Loucy (cell line): ENCODE measurements around the gene CD68.

Source experiments
- EZH2phosphoT487 ChIP-seq: fragments of 200-600 bp; IDR thresholded peaks from 2 replicates; pipeline ENCODE4 v1.6.1; 2018; ENCODE audit warnings: antibody characterized with exemption, mild to moderate bottlenecking, moderate library complexity, borderline replicate concordance
- TF ChIP-seq, protein P1 (sequence below): fragments of 200-600 bp; sonication (generic); conservative IDR thresholded peaks from 2 replicates; pipeline ENCODE4 v1.5.1; 2014; ENCODE audit warnings: mild to moderate bottlenecking, antibody characterized with exemption, low read length

DNA sequence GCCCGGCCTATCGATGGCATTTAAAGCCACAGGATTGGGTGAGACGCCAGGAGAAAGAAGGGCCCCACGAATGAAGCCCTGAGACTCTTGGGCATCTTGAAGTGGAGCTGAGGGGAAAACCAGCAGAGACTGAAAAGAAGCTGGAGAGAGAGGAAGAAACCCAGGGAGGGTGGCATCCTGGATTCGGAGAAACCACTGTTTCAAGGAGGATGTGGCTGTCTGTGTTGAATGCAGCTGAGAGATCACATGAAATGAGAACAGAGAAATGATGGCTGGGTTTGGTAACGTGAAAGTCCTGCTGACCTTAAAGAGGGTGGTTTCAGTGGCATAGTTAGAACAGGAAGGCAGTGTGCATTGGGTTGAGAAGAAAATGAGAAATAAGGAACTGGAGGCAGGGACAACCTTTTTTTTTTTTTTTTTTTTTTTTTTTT, 26.8 kb upstream of the CD68 start:
- TF ChIP-seq, protein P1, sequence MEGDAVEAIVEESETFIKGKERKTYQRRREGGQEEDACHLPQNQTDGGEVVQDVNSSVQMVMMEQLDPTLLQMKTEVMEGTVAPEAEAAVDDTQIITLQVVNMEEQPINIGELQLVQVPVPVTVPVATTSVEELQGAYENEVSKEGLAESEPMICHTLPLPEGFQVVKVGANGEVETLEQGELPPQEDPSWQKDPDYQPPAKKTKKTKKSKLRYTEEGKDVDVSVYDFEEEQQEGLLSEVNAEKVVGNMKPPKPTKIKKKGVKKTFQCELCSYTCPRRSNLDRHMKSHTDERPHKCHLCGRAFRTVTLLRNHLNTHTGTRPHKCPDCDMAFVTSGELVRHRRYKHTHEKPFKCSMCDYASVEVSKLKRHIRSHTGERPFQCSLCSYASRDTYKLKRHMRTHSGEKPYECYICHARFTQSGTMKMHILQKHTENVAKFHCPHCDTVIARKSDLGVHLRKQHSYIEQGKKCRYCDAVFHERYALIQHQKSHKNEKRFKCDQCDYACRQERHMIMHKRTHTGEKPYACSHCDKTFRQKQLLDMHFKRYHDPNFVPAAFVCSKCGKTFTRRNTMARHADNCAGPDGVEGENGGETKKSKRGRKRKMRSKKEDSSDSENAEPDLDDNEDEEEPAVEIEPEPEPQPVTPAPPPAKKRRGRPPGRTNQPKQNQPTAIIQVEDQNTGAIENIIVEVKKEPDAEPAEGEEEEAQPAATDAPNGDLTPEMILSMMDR, result no peak
- no peak for TF ChIP-seq EZH2phosphoT487
